ENCODE data around the gene CAMK1D. TPM values are rescaled to one million over a fixed set of nuclear protein-coding genes. Genes with fewer than 3 reads are reported as not detected.

Gene CAMK1D
- polyA plus RNA-seq, 1 donor (not counting 4 experiments of a cell fraction or from before 2014, with no cell fraction given) = 0.76 TPM

- no peak for DNase-seq (ENCODE audit: low read depth, low spot score)
- no peaks in the 10 kb centered on the region for H4K20me1 ChIP-seq (ENCODE audit: control insufficient read depth, extremely low read depth, insufficient read depth, low read length)
- dilution Hi-C loops (cut with MboI; ENCODE audit: extremely low pct_ligation_motif_present, low sequenced_read_pairs) = no loop called here
- H3K27ac ChIP-seq (ENCODE audit: control insufficient read depth, insufficient read depth, low read length) = no peak overlapping the region
- no peak overlapping the region for H2AFZ ChIP-seq (ENCODE audit: control insufficient read depth, low read length)
- H3K4me2 ChIP-seq (ENCODE audit: control insufficient read depth, extremely low read depth, insufficient read depth, low read depth, low read length) = no peak overlapping the region
- H3K9me1 ChIP-seq (ENCODE audit: control insufficient read depth, extremely low read depth, insufficient read depth, low read length) = no peaks in the 10 kb centered on the region
- H3K4me3 ChIP-seq (ENCODE audit: control insufficient read depth in 2 of 3, extremely low read depth in 1 of 3, insufficient read depth in 2 of 3, low read depth in 1 of 3, low read length in 3 of 3) = no peak overlapping the region
- no peak overlapping the region for H3K9ac ChIP-seq (ENCODE audit: control insufficient read depth, extremely low read depth, insufficient read depth, low read length)
- FAIRE-seq = no peak
- H3K9me3 ChIP-seq (ENCODE audit: control insufficient read depth, low read depth, low read length) = no peaks in the 10 kb centered on the region
- TF ChIP-seq EZH2 (IDR thresholded peaks at IDR 0.05; ENCODE audit: low read length) (no peak), CTCF (optimal IDR thresholded peaks at IDR 0.05 in 1 of 3, IDR thresholded peaks at IDR 0.05 in 1 of 3, conservative IDR thresholded peaks at IDR 0.05 in 1 of 3; ENCODE audit: extremely low read depth in 1 of 3, insufficient read depth in 2 of 3, low read length in 3 of 3) (no peak)
- H3K4me1 ChIP-seq (ENCODE audit: control insufficient read depth, extremely low read depth, insufficient read depth, low read length) = no peaks in the 10 kb centered on the region
- no peaks in the 10 kb centered on the region for H3K36me3 ChIP-seq (ENCODE audit: control insufficient read depth in 2 of 2, extremely low read depth in 1 of 2, insufficient read depth in 2 of 2, low read length in 2 of 2)
- no peaks in the 10 kb centered on the region for H3K79me2 ChIP-seq (ENCODE audit: control insufficient read depth, insufficient read depth, low read length)
- no peaks in the 10 kb centered on the region for H3K27me3 ChIP-seq (ENCODE audit: control insufficient read depth, extremely low read depth, insufficient read depth, low read length)
Observed at GRCh38 chr10:12484002-12484918, 134.9 kb downstream of the CAMK1D start.

DNA sequence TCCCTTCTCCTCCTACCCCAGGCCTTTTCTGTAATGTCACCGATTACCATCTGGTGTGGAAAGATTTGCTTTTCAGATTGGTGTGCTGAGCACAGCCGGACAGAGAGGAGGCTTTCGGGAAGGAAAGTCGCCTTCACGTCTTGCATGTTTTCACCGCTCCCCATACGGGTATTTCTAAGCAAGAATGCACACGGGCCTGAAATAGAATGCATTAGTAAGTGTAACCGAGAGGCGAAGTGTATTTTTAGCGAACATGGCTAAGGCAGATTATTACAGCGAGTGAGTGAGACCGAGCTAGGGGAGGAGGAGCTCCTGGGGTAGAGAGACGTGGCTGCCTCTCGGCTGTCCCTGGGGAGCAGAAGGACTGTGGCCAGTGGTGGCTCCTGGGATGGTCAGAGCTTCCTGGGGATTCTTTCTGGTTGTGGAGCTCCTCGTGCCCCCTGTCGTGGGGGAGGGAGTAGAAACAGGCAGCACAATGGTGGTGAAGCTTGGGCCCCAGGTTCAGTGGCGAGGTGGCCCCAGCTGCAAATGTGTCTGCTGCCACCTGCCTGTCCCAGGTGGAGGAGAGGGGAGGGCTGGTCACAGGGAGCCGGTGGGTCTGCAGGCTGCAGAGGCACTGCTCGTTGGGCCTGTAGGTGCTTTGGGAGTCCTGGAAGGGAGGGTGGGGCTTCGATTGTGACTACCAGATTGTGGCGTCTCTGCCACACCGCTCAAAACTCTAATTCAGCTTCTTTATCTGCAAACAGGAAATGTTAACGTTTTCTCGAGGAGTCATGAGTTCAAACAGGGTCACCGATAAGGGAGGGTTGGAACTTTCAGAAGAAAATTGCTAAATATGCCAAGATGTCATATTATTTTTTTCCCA lies 135.8 kb downstream of the CAMK1D start:
- no peaks in the 10 kb centered on the region for H3K4me1 ChIP-seq (ENCODE audit: control insufficient read depth, extremely low read depth, insufficient read depth, low read length)
- DNase-seq (ENCODE audit: low read depth, low spot score) (no peak), FAIRE-seq (no peak)
- no peaks in the 10 kb centered on the region for H3K79me2 ChIP-seq (ENCODE audit: control insufficient read depth, insufficient read depth, low read length)
- H3K9ac ChIP-seq (ENCODE audit: control insufficient read depth, extremely low read depth, insufficient read depth, low read length) = no peak overlapping the region
- no peaks in the 10 kb centered on the region for H4K20me1 ChIP-seq (ENCODE audit: control insufficient read depth, extremely low read depth, insufficient read depth, low read length)
- H3K4me2 ChIP-seq (ENCODE audit: control insufficient read depth, extremely low read depth, insufficient read depth, low read depth, low read length) = no peak overlapping the region
- no peaks in the 10 kb centered on the region for H3K36me3 ChIP-seq (ENCODE audit: control insufficient read depth in 2 of 2, extremely low read depth in 1 of 2, insufficient read depth in 2 of 2, low read length in 2 of 2)
- no peaks in the 10 kb centered on the region for H3K9me1 ChIP-seq (ENCODE audit: control insufficient read depth, extremely low read depth, insufficient read depth, low read length)
- TF ChIP-seq EZH2 (IDR thresholded peaks at IDR 0.05; ENCODE audit: low read length) (no peak), CTCF (optimal IDR thresholded peaks at IDR 0.05 in 1 of 3, IDR thresholded peaks at IDR 0.05 in 1 of 3, conservative IDR thresholded peaks at IDR 0.05 in 1 of 3; ENCODE audit: extremely low read depth in 1 of 3, insufficient read depth in 2 of 3, low read length in 3 of 3) (no peak)
- no peak overlapping the region for H3K4me3 ChIP-seq (ENCODE audit: control insufficient read depth in 2 of 3, extremely low read depth in 1 of 3, insufficient read depth in 2 of 3, low read depth in 1 of 3, low read length in 3 of 3)
- H3K27ac ChIP-seq (ENCODE audit: control insufficient read depth, insufficient read depth, low read length) = no peak overlapping the region
- H3K27me3 ChIP-seq (ENCODE audit: control insufficient read depth, extremely low read depth, insufficient read depth, low read length) = no peaks in the 10 kb centered on the region
- H2AFZ ChIP-seq (ENCODE audit: control insufficient read depth, low read length) = no peak overlapping the region
- no peaks in the 10 kb centered on the region for H3K9me3 ChIP-seq (ENCODE audit: control insufficient read depth, low read depth, low read length)
- dilution Hi-C loops (cut with MboI; ENCODE audit: extremely low pct_ligation_motif_present, low sequenced_read_pairs) = no loop called here

All from keratinocyte (primary cell).